ENCODE measurements around the gene ITGAD.
"Not testable (repeated sequence)": the region's sequence is repeated elsewhere in the genome, so short reads cannot be mapped to it uniquely, and the experiment has no call there.

Gene ITGAD

DNA sequence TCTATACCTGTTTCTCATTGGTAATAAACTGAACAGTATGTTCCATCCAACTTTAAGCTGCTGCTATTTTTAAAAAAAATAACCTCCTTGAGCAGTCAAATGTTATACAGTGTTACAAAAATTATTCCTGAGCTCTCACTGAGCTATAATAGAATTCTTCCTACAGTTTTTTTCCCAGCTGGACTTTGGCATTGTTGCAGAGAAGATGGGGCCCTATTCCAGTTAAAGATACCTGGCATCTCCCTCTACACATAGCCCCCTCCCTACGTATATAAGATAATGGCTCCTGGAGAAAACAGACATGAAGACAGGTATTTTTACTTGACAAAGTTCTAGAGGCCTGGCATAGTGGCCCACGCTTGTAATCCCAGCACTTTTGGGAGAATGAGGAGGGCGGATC, 36.7 kb downstream of the ITGAD start:
- no peak for DNase-seq (ENCODE audit: low read depth)

DNA sequence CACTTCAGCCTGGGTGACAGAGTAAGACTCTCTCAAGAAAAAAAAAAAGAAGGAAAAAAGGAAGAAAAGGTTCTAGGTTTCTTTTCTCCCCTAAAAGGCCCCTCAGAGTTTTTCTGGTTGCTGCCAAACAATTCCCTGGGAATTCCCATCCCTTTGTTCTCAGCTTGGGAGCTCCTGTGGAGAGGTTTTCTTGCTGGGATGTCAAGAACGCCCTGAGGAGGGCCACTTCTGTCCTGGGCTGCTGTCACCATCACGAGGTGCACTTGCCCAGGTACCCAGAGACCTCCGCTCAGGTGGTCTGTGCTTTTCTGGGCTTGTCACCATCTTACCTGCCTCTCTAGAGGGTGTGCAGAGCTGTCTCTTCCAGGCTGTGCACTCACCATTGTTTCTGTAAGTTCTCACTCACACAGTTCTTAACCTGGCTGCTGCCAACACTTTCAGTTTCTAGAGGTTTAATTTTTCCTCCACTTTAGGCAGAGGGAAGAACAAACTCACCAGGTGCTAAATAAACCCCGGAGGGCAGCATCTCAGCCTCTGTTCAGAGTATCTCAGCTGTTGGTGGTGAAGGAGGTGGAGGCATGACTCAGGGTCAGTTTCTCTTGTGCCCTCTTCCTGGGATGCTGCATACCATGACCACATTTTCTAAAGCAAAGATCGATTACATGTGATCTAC, 37.4 kb downstream of the ITGAD start:
- DNase-seq (ENCODE audit: low read depth), result no peak

DNA sequence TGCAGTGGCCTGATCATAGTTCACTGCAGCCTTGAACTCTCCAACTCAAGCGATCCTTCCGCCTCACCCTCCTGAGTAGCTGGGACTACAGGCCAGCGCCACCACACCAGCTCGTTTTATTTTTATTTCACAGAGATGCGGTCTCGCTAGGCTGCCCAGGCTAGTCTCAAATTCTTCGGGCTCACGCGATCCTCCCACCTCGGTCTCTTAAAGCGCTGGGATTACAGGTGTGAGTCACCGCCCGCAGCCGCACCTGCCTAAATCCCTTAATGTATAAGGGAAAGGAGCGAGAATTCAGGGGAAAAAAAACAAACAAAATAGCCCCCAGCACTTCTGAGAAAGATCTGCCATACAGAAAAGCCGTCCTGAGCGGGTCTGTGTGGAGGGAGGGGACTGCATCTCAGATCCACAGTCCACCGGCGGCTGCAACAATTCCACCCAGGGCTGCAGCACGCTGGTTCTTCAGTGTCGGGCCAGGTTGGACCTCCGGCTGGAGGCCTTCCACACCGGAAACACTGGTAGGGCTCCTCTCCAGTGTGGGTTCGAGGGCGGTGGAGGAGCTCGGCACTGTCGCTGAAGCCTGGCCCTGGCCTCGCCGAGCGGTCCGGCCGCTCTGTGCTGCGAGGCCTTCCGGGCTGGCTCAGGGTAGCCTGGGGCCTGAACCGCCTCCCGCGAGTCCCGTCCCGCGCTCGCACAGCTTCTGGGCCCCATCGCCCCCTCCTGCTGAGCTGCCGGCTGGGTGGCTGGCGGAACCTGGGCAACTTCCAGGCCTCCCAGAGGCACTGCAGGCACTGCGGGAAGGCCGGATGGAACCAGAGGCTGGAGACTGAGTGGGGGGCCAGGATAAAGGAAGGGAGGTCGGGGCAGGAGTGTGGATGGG, 42.4 kb downstream of the ITGAD start:
- no peak for DNase-seq (ENCODE audit: low read depth)

DNA sequence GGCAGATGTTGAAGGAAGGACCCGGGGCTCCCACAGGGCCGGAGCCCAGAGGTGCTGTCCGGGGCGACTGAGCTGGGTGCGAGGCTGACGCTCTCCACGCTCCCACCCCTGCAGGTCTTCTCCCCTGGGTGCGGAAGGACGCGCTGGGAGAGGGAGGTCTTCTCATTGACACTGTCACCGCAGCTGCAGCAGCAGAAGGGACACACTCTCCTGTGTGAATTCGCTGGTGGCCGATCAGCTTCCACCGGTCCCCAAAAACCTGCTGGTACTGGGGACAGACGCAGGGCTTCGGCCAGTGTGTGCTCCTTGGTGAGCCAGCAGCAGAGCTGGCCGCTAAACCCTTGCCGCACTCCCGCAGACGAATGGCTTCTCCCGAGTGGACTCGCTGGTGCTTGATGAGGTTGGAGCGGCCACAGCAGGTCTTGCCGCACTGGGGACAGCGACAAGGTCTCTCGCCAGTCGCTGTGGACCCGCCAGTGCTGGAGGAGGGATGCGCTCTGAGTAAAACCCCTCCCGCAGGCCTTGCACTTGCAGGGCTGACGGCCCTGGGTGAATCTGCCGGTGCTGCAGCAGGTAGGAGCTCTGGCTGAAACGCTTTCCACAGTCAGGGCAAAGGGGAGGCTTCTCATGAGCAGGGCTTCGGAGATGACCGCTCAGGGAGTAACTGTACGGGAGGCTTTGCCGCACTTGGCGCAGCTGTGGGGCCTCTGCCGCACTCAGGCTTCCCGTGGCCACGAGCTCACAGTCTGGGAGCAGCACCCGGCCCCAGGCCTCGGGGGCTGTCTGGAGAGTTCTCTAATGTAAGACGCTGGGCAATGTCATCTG, 43.3 kb downstream of the ITGAD start:
- DNase-seq (ENCODE audit: low read depth), result no peak

DNA sequence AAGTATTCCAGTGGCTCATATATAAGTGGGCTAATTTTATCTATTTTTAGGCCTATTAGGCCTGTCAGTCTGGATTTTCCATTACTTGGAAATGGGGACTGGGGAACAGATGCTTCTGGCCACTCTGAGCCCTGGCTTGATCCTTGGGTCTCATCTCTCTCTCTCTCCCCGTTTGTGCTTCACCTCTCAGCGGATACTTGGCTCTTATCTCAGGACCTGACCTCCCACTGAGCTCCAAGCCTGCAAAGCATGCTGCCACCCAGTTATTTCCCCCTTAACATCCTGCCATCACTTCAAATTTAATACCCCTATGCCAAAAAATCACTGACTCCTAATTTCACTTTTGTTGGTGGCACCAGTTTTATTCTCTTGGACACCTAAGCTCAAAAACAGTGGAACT, 45.3 kb downstream of the ITGAD start:
- no peak for DNase-seq (ENCODE audit: low read depth)

DNA sequence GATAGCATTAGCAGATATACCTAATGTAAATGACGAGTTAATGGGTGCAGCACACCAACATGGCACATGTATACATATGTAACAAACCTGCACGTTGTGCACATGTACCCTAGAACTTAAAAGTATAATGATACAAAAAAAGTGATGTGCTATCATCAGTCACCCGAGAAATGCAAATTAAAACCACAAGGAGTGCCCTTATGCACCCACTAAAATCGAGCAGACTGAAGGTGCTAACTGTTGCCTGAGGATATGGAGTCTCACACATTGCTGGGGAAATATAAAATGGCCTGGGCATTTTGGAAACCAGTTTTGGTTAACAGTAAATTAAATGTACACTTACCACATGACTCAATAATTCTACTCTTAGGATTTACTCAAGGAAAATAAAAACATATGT, 45.9 kb downstream of the ITGAD start:
- not testable (repeated sequence) for DNase-seq (ENCODE audit: low read depth)

DNA sequence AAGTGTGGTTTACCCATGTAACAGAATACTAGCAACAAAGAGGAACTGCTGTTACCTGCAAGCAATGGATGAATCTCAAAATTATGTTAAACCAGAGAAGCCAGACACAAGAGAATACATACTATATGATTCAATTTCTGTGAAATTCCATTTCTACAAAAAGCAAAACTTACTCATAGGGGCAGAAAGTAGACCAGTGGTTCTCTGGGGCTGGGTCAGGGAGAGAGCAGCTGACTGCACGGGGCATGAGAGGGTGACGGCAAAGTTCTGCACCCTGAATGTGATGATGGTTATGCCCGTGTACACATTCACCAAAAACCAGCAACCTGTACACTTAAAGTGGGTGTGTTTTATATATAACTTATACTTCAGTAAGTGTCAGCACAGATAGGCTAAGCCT, 46.4 kb downstream of the ITGAD start:
- DNase-seq (ENCODE audit: low read depth), result no peak

DNA sequence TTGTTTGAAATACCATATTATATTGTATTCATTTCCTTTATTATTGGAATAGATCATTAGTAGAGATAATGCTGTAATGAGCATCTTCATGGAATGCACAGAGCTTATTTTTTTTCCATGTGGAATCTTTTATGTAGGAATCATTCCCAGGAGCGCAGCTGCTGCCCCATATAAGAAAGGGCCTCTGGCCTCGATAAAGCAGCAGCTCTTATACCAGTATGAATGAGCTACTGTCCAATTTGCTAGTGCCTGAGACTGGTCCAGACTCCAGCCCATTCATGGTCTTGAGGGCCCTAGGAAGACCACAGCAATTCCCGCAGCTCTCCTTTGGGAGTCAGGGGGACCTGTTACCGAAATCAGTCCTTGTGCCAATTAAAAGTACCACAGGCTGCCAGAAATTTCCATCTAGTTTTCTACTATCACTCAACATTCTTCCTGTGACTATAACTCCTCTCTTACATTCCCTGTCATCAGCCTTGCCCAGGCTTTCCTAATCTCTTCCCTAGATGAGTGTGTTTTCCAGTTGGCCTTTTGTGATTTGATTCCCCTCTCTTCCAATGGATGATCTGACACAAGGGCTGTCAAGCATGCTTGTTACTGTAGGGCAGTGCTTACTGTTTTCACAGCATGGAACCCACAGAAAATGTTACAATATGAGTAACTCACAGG, 47.5 kb downstream of the ITGAD start:
- DNase-seq (ENCODE audit: low read depth), result no peak

DNA sequence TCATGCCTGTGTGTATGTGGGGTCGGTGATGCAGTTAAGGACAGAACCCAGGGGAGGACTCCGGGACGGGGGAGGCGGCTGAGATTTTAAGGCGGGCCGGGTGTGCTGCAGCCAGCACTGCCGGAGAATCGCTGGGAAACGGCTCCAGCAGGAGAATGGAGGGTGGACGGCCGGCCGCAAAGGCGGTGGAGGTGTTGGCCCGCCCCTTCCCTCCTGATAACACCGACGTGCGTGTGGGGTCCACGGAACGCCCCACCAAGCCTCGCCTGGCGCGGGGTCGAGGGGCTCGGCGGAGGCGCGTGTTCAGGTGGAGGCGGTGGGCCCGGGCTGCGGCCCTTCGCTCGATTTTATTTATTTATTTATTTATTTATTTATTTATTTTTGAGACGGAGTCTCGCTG, 48.8 kb downstream of the ITGAD start:
- no peak for DNase-seq (ENCODE audit: low read depth)

DNA sequence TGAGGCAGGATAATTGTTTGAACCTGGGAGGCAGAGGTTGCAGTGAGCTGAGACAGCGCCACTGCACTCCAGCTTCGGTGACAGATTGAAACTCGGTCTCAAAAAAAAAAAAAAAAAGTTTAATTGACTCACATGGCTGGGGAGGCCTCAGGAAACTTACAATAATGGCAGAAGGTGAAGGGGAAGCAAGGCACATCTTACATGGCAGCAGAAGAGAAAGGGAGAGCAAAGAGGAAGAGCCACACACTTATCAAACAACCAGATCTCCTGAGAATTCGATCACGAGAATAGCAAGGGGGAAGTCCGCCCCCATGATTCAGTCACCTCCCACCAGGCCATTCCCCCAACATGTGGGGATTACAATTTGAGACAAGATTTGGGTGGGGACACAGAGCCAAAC, 52.8 kb downstream of the ITGAD start:
- DNase-seq (ENCODE audit: low read depth), result not testable (repeated sequence)

DNA sequence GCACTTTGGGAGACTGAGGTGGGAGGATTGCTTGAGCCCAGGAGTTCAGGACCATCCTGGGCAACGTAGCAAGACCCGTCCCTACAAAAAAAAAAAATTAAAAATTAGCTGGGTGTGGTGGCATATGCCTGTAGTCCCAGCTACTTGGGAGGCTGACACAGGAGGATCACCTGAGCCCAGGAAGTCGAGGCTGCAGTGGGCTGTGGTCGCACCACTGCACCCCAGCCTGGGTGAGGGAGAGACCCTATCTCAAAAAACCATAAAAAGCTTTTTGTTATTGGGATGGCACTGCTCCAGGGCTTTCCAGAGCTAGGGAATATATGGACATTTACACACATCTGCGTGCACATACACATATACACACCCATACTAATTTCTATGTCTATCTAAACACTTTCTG, 58.1 kb downstream of the ITGAD start:
- DNase-seq (ENCODE audit: low read depth), result no peak

DNA sequence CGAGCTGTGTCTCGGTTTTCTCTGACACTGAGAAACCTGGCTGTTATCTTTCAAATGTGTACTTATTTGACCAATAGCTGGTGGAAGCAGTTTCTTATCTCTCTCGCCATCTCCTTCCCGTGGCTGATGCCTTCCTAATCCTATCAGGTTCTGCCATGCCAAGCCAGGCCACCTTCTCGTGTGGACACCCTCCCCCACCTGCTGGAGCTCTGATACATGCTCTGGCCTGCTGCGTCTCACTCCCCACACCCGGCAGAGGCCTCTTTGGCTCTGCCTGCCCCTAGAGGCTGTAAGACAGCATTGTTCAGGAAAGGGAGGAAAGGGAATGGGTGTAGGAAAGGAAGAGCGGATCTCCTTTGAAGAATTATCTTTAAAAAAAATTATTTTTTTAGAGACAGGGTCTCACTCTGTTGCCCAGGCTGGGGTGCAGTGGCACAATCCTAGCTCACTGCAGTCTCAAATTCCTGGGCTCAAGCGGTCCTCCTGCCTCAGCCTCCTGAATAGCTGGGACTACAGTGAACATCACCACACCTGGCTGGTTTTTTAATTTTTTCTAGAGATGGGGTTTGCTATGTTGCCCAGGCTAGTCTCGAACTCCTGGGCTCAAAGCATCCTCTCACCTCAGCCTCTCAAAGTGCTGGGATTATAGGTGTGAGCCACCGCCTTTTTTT, 58.7 kb downstream of the ITGAD start:
- DNase-seq (ENCODE audit: low read depth), result no peak

DNA sequence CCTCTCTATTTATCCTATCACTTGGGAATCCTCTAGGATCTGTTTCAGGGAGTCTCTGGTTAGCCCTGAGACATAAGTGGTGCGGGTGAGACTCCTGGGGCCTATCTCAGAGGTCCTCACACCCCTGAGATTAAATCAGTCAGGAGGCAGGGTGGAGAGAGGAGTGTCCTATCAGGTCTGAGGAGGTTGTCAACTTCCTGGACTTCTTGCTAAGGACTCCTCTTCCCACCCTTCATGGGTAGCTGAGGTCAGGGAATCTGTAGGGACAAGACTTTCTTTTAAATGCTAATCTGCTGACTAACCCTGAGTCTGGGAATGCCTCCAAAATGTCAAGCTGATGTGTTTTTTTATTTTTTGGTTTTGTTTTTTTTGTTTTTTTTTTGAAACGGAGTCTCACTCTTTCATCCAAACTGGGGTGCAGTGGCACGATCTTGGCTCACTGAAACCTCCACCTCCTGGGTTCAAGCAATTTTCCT, 59.5 kb downstream of the ITGAD start:
- DNase-seq (ENCODE audit: low read depth), result no peak

DNA sequence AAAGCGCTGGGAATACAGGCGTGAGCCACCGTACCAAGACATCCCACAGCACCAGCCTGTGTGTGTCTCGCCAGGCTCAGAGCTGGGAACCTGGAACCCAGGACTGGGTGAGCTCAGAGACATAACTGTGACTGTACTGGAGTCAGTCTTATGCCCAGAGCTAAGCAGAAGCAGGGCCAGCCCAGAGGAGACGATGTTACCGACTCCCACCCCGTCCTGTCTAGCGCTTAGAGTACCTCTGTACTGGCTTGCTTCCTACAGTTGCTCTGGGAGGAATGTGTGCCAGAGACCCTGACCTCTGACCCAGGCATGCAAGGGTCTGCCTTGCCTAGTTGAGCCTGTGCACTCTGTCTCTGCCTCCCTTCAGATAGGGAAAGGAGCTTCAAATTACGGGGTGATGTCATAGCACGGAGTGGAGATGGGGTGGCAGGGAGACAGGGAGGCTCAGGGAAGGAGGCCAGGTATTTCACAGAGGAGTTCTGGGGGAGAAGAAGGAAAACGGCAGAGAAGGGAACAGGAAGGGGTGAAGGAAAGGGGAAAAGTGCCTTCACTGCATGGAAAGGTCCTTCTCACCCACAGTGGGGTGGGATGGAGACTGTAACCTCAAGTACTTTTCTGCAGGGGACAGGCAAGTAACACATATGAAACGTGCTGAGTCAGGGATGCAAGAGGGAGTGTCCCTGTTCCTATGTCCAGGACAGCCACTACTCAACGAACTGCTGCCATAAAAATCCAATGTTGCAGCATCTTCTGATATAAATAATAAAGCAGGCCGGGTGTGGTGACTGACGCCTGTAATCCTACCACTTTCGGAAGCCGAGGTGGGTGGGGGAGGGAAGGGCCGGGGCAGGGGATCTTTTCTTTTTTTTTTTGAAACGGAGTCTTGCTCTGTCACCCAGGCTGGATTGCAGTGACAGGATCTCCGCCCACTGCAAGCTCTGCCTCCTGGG, 60.4 kb downstream of the ITGAD start:
- no peak for DNase-seq (ENCODE audit: low read depth)

DNA sequence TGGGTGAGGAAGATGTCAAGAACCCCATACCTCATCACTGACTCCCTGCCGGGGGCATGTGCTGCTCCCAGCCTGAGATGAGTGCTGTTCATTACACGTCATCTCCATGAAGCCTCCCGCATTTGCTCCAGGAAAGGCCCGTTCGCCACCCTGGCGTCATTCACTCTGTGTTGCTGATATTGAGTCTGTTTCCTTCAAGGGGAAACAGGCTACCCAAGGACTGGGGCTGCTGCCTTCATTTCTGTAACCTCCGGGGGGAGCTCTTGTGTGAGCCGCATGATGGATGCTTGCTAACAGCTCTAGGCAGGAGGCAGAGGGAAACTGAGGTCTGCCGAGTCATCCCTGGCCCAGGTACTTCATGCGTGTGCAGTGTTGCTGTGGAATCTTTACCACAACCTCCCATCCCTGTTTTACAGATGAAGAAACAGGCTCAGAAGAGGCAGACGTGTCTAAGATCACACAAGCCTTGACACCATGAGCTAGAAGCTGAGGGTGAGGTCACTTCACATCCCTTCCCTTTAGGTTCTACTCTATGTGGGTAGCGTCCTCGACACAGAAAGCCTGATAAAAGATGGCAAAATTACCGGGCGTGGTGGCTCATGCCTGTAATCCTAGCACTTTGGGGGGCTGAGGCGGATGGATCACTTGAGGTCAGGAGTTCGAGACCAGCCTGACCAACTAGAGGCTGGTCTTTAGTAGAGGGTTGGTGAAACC, 62.6 kb downstream of the ITGAD start:
- no peak for DNase-seq (ENCODE audit: low read depth)

DNA sequence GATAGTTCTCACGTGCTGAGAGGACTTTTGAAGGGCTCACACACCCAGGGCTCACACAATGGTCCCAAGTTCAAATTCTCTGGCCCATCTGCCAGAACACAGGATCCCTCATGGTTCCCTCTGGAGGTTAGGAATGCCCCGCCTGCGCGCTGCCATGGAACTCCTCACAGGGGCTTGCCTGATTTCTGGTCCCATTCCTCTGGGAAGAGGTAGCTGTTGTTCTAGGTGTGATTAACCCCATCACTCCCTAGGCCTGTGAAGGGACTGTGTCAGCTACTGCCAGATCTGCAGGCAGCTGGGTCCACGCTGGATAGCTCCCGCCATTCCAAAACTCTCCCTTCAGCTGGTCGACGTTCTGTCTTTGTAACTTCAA, 63.8 kb downstream of the ITGAD start:
- DNase-seq (ENCODE audit: low read depth), result no peak

DNA sequence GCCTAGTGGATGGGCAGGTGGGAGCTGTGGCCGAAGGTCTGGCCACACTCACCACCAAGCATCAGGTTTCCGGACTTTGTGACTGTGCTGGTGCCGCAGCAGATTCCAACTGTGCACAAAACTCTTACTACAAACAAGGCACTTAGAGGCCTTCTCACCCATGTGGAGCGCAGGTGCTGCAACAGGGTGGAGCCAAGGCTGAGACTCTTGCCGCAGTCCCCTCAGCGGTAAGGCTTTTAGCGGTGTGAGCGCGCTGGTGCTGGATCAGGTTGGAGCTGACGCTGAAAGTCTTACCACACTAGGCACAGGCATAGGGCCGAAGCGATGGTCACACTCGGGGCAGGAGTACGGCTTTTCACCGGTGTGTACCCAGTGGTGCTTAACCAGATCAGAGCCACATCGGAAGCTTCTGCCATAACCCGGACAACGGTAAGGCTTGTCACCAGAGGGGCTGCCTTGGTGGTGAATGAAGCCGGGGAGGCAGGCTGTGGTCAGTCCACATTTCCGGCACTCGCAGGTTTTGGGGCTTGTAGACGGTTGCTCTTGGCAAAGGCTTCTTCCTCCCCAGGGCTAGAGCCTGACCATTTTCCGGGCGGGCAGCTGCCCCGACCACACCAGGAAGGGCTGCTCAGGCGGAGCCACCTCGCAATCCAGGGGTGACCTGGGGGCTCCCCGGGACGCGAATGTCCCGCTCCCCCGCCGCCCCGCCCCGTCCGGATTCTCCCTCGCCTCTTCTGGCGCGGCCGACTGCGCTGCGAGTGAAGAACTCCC, 65.1 kb downstream of the ITGAD start:
- peak; percentile 48 for DNase-seq (ENCODE audit: low read depth)

DNA sequence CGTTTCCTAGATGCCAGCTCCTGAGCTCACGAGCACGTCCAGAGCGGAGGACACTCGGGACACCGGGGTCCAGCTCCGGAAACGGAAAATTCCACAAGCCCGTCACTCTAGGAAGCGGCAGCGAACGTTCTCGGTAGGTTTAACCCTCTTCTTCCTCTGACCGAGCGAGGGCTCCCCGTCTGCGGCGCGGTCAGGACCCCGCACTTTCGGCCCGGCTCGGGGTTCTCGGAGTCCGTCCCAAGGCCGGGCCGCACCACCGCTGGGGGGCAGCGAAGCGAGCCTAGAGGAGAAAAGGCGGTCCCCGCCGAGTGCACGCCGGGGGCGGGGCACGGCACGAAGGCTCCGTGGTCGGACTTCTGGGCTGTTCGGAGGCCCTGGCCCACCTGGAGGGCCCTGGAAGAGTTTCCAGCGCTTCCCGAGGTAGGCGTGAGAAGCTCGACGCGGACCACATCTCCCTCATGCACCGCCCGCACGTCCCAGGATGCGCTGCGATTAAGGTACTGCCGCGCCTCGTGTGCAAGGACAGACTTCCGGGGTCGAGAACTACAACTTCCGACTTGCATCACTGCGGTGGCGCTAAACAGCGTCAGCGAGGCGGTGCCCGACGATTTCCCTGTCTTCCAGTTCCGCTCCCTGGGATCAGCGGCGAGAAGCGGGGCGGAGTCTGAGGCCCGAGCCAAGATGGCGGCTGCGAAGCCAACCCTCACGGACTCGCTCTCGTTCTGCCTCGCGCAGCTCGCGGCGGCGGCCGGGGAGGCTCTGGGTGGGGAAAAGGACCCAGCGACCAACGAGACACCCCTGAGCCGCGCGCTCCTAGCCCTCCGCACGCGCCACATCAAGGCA, 65.9 kb downstream of the ITGAD start, which contains the start of gene ARMC5:
TSS of gene ARMC5 (plus strand) at position 658 of the 843 bp plus-strand sequence. CDS start at position 682, 24 bp downstream.
- DNase-seq (ENCODE audit: low read depth), result peak; percentile 93

Data from activated T-helper 9 cell treated with anti-CD3 and anti-CD28 coated beads, Interleukin-2, amount 50 U/mL, for 16 hours (primary cell).